Ovary (tissue), 3 donors: ENCODE results near the gene DYNC1LI2.

ENCODE experiments used
- CTCF ChIP-seq, 3 donors: fragments of 450-650 bp in 2 of 3; fragments of 200-600 bp in 1 of 3; IDR thresholded peaks; one replicate each; pipeline versions ENCODE4 v1.5.1 to v1.8.0; 2016 to 2022; ENCODE audit warnings: antibody characterized with exemption in 3 of 3, mild to moderate bottlenecking in 1 of 3
- EP300 ChIP-seq: sonication (generic); formaldehyde crosslinking; IDR thresholded peaks from one replicate; pipeline ENCODE4 v1.6.1; 2017; ENCODE audit warnings: antibody characterized with exemption
- POLR2A ChIP-seq: fragments of 450-650 bp; IDR thresholded peaks from one replicate; pipeline ENCODE4 v1.6.1; 2017; ENCODE audit warnings: antibody characterized with exemption, mild to moderate bottlenecking, moderate library complexity
- donor health status: DM: no; HTN: no; CAD: no.

GRCh38 chr16:66714062-66714461, 37.3 kb downstream of the DYNC1LI2 start:
- TF ChIP-seq POLR2A (no peak), CTCF (IDR thresholded peaks at IDR 0.05) (no peak), EP300 (no peak)
